Thyroid gland (tissue), 4 donors: Measurements from ENCODE around the gene CAMK1D. TPM values are rescaled to one million over a fixed set of nuclear protein-coding genes. Genes with fewer than 3 reads are reported as not detected.

ENCODE experiments used
- DNase-seq, 2 donors: peaks; one replicate each; pipeline ENCODE4 v3.0.0-alpha.2; 2019
- H3K27ac ChIP-seq, 3 donors: fragments of 200-600 bp; sonication (generic); 1 replicate in 2 of 3; 2 replicates in 1 of 3; pipeline ENCODE4 v1.5.1; 2016 to 2019; ENCODE audit warnings: mild to moderate bottlenecking in 1 of 3, moderate library complexity in 1 of 3
- H3K27me3 ChIP-seq: fragments of 200-600 bp; sonication (generic); one replicate; pipeline ENCODE4 v1.5.1; 2019
- H3K36me3 ChIP-seq, 2 donors: fragments of 200-600 bp; sonication (generic); one replicate each; pipeline ENCODE4 v1.5.1; 2016 to 2019
- H3K4me1 ChIP-seq, 2 donors: fragments of 200-600 bp; sonication (generic); one replicate each; pipeline ENCODE4 v1.5.1; 2017 to 2019
- H3K4me3 ChIP-seq, 3 donors: fragments of 200-600 bp; sonication (generic); replicated peaks in 1 of 3; 1 replicate in 2 of 3; 2 replicates in 1 of 3; pipeline ENCODE4 v1.5.1; 2016; ENCODE audit warnings: mild to moderate bottlenecking in 1 of 3
- H3K9me3 ChIP-seq: fragments of 200-600 bp; sonication (generic); one replicate; pipeline ENCODE4 v1.5.1; 2017
- CTCF ChIP-seq, 6 experiments: fragments of 200-600 bp in 3 of 6; fragments of 450-650 bp in 3 of 6; sonication (generic) in 3 of 6; IDR thresholded peaks; one replicate each; pipeline ENCODE4 v1.5.1; 2016 to 2019; ENCODE audit warnings: antibody characterized with exemption in 6 of 6, mild to moderate bottlenecking in 2 of 6, inconsistent platforms in 1 of 6, moderate library complexity in 1 of 6
- POLR2A ChIP-seq, 2 donors: fragments of 450-650 bp; IDR thresholded peaks; one replicate each; pipeline ENCODE4 v1.6.1; 2017; ENCODE audit warnings: antibody characterized with exemption in 2 of 2, mild to moderate bottlenecking in 2 of 2, moderate library complexity in 1 of 2
- WGBS, 2 donors: methylation state at CpG; one replicate each; pipeline ENCODE4 v1.1.5; 2017; 5-methylcytosine and 5-hydroxymethylcytosine counted together
- intact Hi-C: fragments of 100-400 bp; cut with DNase I; formaldehyde crosslinking; loops from one replicate; pipeline ENCODE4 v1.15.1; 2023
- total RNA-seq, 4 donors: library from RNA; depleted of rRNA; stranded (reverse); fragments of >200 nt; gene quantifications; one replicate each; pipeline ENCODE4 v1.2.3, GENCODE V29; 2016

Gene CAMK1D
- total RNA-seq, 4 donors from 2014 or later, result 12.2 to 29.6 (median 17.4) TPM

GRCh38 chr10:12319076-12319475, 30.3 kb upstream of the CAMK1D start:
- DNase-seq, result no peak
- Histone ChIP-seq H3K4me1 (no peaks in the 10 kb centered on the region), H3K4me3 (no peak overlapping the region), H3K27me3 (no peaks in the 10 kb centered on the region), H3K9me3 (no peaks in the 10 kb centered on the region), H3K27ac (no peak overlapping the region), H3K36me3 (no peaks in the 10 kb centered on the region)
- intact Hi-C loops, result no loop called here
- 96 to 97% methylated on average over 1 of the region's 1 CpG for WGBS, 2 donors
- TF ChIP-seq CTCF (IDR thresholded peaks at IDR 0.05), result no peak

- intact Hi-C loops, result no loop called here
- no peaks in the 10 kb centered on the region for H3K27me3 ChIP-seq
- WGBS, 2 donors, result 93 to 97% methylated on average over 4 of the region's 4 CpGs
- no peak overlapping the region for H3K27ac ChIP-seq
- no peak for DNase-seq
- no peaks in the 10 kb centered on the region for H3K9me3 ChIP-seq
- no peaks in the 10 kb centered on the region for H3K4me1 ChIP-seq
- H3K36me3 ChIP-seq, result no peaks in the 10 kb centered on the region
- no peak overlapping the region for H3K4me3 ChIP-seq
- TF ChIP-seq CTCF (IDR thresholded peaks at IDR 0.05) (no peak), POLR2A (IDR thresholded peaks at IDR 0.05) (no peak)
These were observed 28.5 kb upstream of the CAMK1D start for GRCh38 chr10:12320892-12321291.

GRCh38 chr10:12321641-12322040, 27.7 kb upstream of the CAMK1D start:
- no peak for TF ChIP-seq POLR2A (IDR thresholded peaks at IDR 0.05)
- H3K27me3 ChIP-seq, result no peaks in the 10 kb centered on the region
- no peaks in the 10 kb centered on the region for H3K4me1 ChIP-seq
- H3K4me3 ChIP-seq, result no peak overlapping the region
- no peaks in the 10 kb centered on the region for H3K9me3 ChIP-seq
- H3K36me3 ChIP-seq, result no peaks in the 10 kb centered on the region
- no peak overlapping the region for H3K27ac ChIP-seq
- intact Hi-C loops, result no loop called here
- WGBS, 2 donors, result 92 to 95% methylated on average over 2 of the region's 2 CpGs
- no peak for DNase-seq

- no peaks in the 10 kb centered on the region for H3K27me3 ChIP-seq
- WGBS, 2 donors, result 61 to 69% methylated on average over 9 of the region's 9 CpGs
- no peak for TF ChIP-seq POLR2A (IDR thresholded peaks at IDR 0.05)
- TF ChIP-seq CTCF (IDR thresholded peaks at IDR 0.05), result no peak
These were observed 26.7 kb upstream of the CAMK1D start for GRCh38 chr10:12322583-12323131.

GRCh38 chr10:12324530-12324929, 24.8 kb upstream of the CAMK1D start:
- H3K27me3 ChIP-seq, result no peaks in the 10 kb centered on the region
- H3K4me3 ChIP-seq, result no peak overlapping the region
- no peaks in the 10 kb centered on the region for H3K36me3 ChIP-seq
- 97 to 98% methylated on average over 3 of the region's 3 CpGs for WGBS, 2 donors
- H3K9me3 ChIP-seq, result no peaks in the 10 kb centered on the region
- H3K27ac ChIP-seq, result no peak overlapping the region
- no peak for TF ChIP-seq CTCF (IDR thresholded peaks at IDR 0.05)
- no peak for TF ChIP-seq POLR2A (IDR thresholded peaks at IDR 0.05)
- DNase-seq, result no peak
- intact Hi-C loops, result no loop called here
- no peaks in the 10 kb centered on the region for H3K4me1 ChIP-seq

More at GRCh38 chr10:12322583-12323131, 26.7 kb upstream of the CAMK1D start:
- H3K27ac ChIP-seq, result no peak overlapping the region
- H3K9me3 ChIP-seq, result no peaks in the 10 kb centered on the region
- intact Hi-C loops, result no loop called here
- no peaks in the 10 kb centered on the region for H3K36me3 ChIP-seq
- H3K4me3 ChIP-seq, result no peak overlapping the region
- no peaks in the 10 kb centered on the region for H3K4me1 ChIP-seq
- DNase-seq, result peak in 1 of 2 donors; percentile 6

GRCh38 chr10:12327074-12327473, 22.3 kb upstream of the CAMK1D start:
- Histone ChIP-seq H3K27ac (no peak overlapping the region), H3K4me3 (no peak overlapping the region), H3K4me1 (no peaks in the 10 kb centered on the region), H3K36me3 (no peaks in the 10 kb centered on the region), H3K27me3 (no peaks in the 10 kb centered on the region), H3K9me3 (no peaks in the 10 kb centered on the region)
- no peak for DNase-seq
- intact Hi-C loops, result no loop called here
- 79 to 85% methylated on average over 3 of the region's 3 CpGs for WGBS, 2 donors
- TF ChIP-seq POLR2A (IDR thresholded peaks at IDR 0.05), result no peak
- TF ChIP-seq CTCF (IDR thresholded peaks at IDR 0.05), result no peak
